ENCODE results near the gene PGAM2. TPM values are rescaled to one million over a fixed set of nuclear protein-coding genes. Genes with fewer than 3 reads are reported as not detected.

Gene PGAM2
- total and polyA plus RNA-seq, 2 experiments from 2014 or later, result not detected

DNA sequence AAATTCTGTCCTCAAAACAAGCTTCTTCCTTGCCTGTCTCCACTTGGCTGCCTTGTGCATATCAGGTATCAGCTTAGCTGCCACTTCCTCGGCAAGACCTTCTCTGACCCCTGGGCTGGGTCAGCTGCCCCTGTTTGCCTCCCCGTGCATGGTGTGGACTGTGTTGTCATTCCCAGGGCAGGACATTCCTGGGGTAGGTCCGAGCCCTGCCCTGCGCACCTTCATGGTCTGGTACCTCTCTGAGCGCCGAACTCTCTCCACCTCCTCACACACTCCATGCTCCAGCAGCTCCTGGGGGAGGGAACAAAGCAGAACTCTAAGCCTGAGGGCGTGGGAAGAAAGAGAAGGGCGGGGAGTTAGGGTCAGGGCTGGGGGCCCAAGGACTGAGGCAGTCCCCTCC lies 13.2 kb upstream of the PGAM2 start:
- in situ Hi-C loops (cut with MboI), result loop anchor here (10.0 kb wide), 1 partner anchor 116 kb away; no protein-coding TSS in a partner anchor
- no peak for DNase-seq
- no peak overlapping the region for H3K27ac ChIP-seq
- no peaks in the 10 kb centered on the region for H3K9me3 ChIP-seq (ENCODE audit: low read depth)
- H3K36me3 ChIP-seq (ENCODE audit: low read depth), result no peaks in the 10 kb centered on the region; the same call in 1 of the 2 replicates
- H2AFZ ChIP-seq, result no peak overlapping the region
- H3K9me2 ChIP-seq (ENCODE audit: insufficient read depth), result no peaks in the 10 kb centered on the region
- 71 to 79% methylated on average over 8 of the region's 8 CpGs for WGBS, 2 experiments (ENCODE audit: low coverage in 1 of 2, low lambda C conversion rate in 2 of 2, missing lambda C conversion rate in 2 of 2)
- H4K20me1 ChIP-seq (ENCODE audit: insufficient read depth), result no peaks in the 10 kb centered on the region
- no peaks in the 10 kb centered on the region for H3K27me3 ChIP-seq (replicated peaks; ENCODE audit: insufficient read depth)
- no peak overlapping the region for H3K4me3 ChIP-seq
- peaks cover 24% of the 10 kb centered on the region; the same call in 1 of the 2 replicates for H3F3A ChIP-seq (ENCODE audit: insufficient read depth)
- H3K9ac ChIP-seq, result no peak overlapping the region
- peaks cover 21% of the 10 kb centered on the region for H3K79me2 ChIP-seq (ENCODE audit: insufficient read depth)
- TF ChIP-seq EZH2 (IDR thresholded peaks at IDR 0.05; ENCODE audit: insufficient read depth, poor library complexity, severe bottlenecking) (no peak), EZH2phosphoT487 (IDR thresholded peaks at IDR 0.05; ENCODE audit: insufficient read depth, low read depth) (no peak)
- H3K4me2 ChIP-seq (ENCODE audit: unreplicated experiment), result no peak overlapping the region
- H3K4me1 ChIP-seq (ENCODE audit: insufficient read depth), result peaks cover 17% of the 10 kb centered on the region

GRCh38 chr7:44077681-44078091 lies 12.3 kb upstream of the PGAM2 start:
- H3K27ac ChIP-seq, result no peak overlapping the region
- DNase-seq, result no peak
- no peaks in the 10 kb centered on the region for H3K9me3 ChIP-seq (ENCODE audit: low read depth)
- H3K27me3 ChIP-seq (replicated peaks; ENCODE audit: insufficient read depth), result no peaks in the 10 kb centered on the region
- H3K79me2 ChIP-seq (ENCODE audit: insufficient read depth), result peaks cover 21% of the 10 kb centered on the region
- in situ Hi-C loops (cut with MboI), result loop anchor here (10.0 kb wide), 1 partner anchor 117 kb away; no protein-coding TSS in a partner anchor
- H2AFZ ChIP-seq, result no peak overlapping the region
- H3K9me2 ChIP-seq (ENCODE audit: insufficient read depth), result no peaks in the 10 kb centered on the region
- H3F3A ChIP-seq (ENCODE audit: insufficient read depth), result peaks cover 27% of the 10 kb centered on the region
- H3K4me2 ChIP-seq (ENCODE audit: unreplicated experiment), result no peak overlapping the region
- 76 to 77% methylated on average over 5 of the region's 5 CpGs for WGBS, 2 experiments (ENCODE audit: low coverage in 1 of 2, low lambda C conversion rate in 2 of 2, missing lambda C conversion rate in 2 of 2)
- no peak overlapping the region for H3K9ac ChIP-seq
- H3K4me1 ChIP-seq (ENCODE audit: insufficient read depth), result peaks cover 21% of the 10 kb centered on the region
- no peaks in the 10 kb centered on the region; the same call in 1 of the 2 replicates for H3K36me3 ChIP-seq (ENCODE audit: low read depth)
- H4K20me1 ChIP-seq (ENCODE audit: insufficient read depth), result no peaks in the 10 kb centered on the region
- no peak overlapping the region for H3K4me3 ChIP-seq
- no peak for TF ChIP-seq EZH2 (IDR thresholded peaks at IDR 0.05; ENCODE audit: insufficient read depth, poor library complexity, severe bottlenecking)
- TF ChIP-seq EZH2phosphoT487 (IDR thresholded peaks at IDR 0.05; ENCODE audit: insufficient read depth, low read depth), result no peak

- Histone ChIP-seq H3K79me2 (ENCODE audit: insufficient read depth) (peaks cover 21% of the 10 kb centered on the region), H3K9ac (no peak overlapping the region), H3K36me3 (ENCODE audit: low read depth) (no peaks in the 10 kb centered on the region; the same call in 1 of the 2 replicates), H3K27ac (no peak overlapping the region), H3K9me3 (ENCODE audit: low read depth) (no peaks in the 10 kb centered on the region), H2AFZ (no peak overlapping the region), H3F3A (ENCODE audit: insufficient read depth) (peaks cover 32% of the 10 kb centered on the region), H3K27me3 (replicated peaks; ENCODE audit: insufficient read depth) (no peaks in the 10 kb centered on the region), H4K20me1 (ENCODE audit: insufficient read depth) (no peaks in the 10 kb centered on the region), H3K4me1 (ENCODE audit: insufficient read depth) (peaks cover 27% of the 10 kb centered on the region), H3K4me2 (ENCODE audit: unreplicated experiment) (no peak overlapping the region), H3K4me3 (no peak overlapping the region), H3K9me2 (ENCODE audit: insufficient read depth) (no peaks in the 10 kb centered on the region)
- 79 to 83% methylated on average over 9 of the region's 9 CpGs for WGBS, 2 experiments (ENCODE audit: low coverage in 1 of 2, low lambda C conversion rate in 2 of 2, missing lambda C conversion rate in 2 of 2)
- no peak for DNase-seq
- in situ Hi-C loops (cut with MboI), result loop anchor here (10.0 kb wide), 1 partner anchor 118 kb away; no protein-coding TSS in a partner anchor
- TF ChIP-seq EZH2 (IDR thresholded peaks at IDR 0.05; ENCODE audit: insufficient read depth, poor library complexity, severe bottlenecking) (no peak), EZH2phosphoT487 (IDR thresholded peaks at IDR 0.05; ENCODE audit: insufficient read depth, low read depth) (no peak)
Measured at GRCh38 chr7:44077061-44077460, 11.7 kb upstream of the PGAM2 start.

GRCh38 chr7:44076101-44076895 lies 10.9 kb upstream of the PGAM2 start:
- 96% methylated on average over 20 of the region's 20 CpGs for WGBS, 2 experiments (ENCODE audit: low coverage in 1 of 2, low lambda C conversion rate in 2 of 2, missing lambda C conversion rate in 2 of 2)
- H3K79me2 ChIP-seq (ENCODE audit: insufficient read depth), result peaks cover 13% of the 10 kb centered on the region
- no peaks in the 10 kb centered on the region for H3K9me2 ChIP-seq (ENCODE audit: insufficient read depth)
- no peak overlapping the region for H3K4me2 ChIP-seq (ENCODE audit: unreplicated experiment)
- H3K9ac ChIP-seq, result no peak overlapping the region
- no peak overlapping the region for H3K27ac ChIP-seq
- no peaks in the 10 kb centered on the region for H3K27me3 ChIP-seq (replicated peaks; ENCODE audit: insufficient read depth)
- H4K20me1 ChIP-seq (ENCODE audit: insufficient read depth), result no peaks in the 10 kb centered on the region
- in situ Hi-C loops (cut with MboI), result loop anchor here (10.0 kb wide), 1 partner anchor 119 kb away; no protein-coding TSS in a partner anchor
- H3F3A ChIP-seq (ENCODE audit: insufficient read depth), result peaks cover 40% of the 10 kb centered on the region
- no peak overlapping the region for H3K4me3 ChIP-seq
- TF ChIP-seq EZH2phosphoT487 (IDR thresholded peaks at IDR 0.05; ENCODE audit: insufficient read depth, low read depth) (no peak), EZH2 (IDR thresholded peaks at IDR 0.05; ENCODE audit: insufficient read depth, poor library complexity, severe bottlenecking) (no peak)
- no peak overlapping the region for H2AFZ ChIP-seq
- H3K9me3 ChIP-seq (ENCODE audit: low read depth), result no peaks in the 10 kb centered on the region
- no peaks in the 10 kb centered on the region; the same call in 1 of the 2 replicates for H3K36me3 ChIP-seq (ENCODE audit: low read depth)
- no peak for DNase-seq
- H3K4me1 ChIP-seq (ENCODE audit: insufficient read depth), result peaks cover 32% of the 10 kb centered on the region
